ENCODE data around the gene PRDM16. TPM values are rescaled to one million over a fixed set of nuclear protein-coding genes. Genes with fewer than 3 reads are reported as not detected.

The PRDM16 gene
- total RNA-seq, 2 donors from 2014 or later, result 0.25 TPM; not detected in 1

GRCh38 chr1:3243304-3243703 lies 174.3 kb downstream of the PRDM16 start:
- DNase-seq (ENCODE audit: low spot score in 2 of 2) (no peak), ATAC-seq (no peak)
- H3K9me3 Mint-ChIP-seq, result no peaks in the 10 kb centered on the region
- H3K36me3 Mint-ChIP-seq, result no peaks in the 10 kb centered on the region
- no peak overlapping the region for H3K27ac Mint-ChIP-seq

GRCh38 chr1:3244025-3244926 lies 175.3 kb downstream of the PRDM16 start:
- H3K36me3 Mint-ChIP-seq, result no peaks in the 10 kb centered on the region
- no peak overlapping the region for H3K27ac Mint-ChIP-seq
- ATAC-seq (no peak), DNase-seq (ENCODE audit: low spot score in 2 of 2) (no peak)
- no peaks in the 10 kb centered on the region for H3K9me3 Mint-ChIP-seq

GRCh38 chr1:3244927-3245315 lies 175.9 kb downstream of the PRDM16 start:
- H3K27ac Mint-ChIP-seq, result no peak overlapping the region
- H3K9me3 Mint-ChIP-seq, result no peaks in the 10 kb centered on the region

GRCh38 chr1:3245344-3245743 lies 176.3 kb downstream of the PRDM16 start:
- Mint-ChIP-seq H3K36me3 (no peaks in the 10 kb centered on the region), H3K27ac (no peak overlapping the region), H3K9me3 (no peaks in the 10 kb centered on the region)
- DNase-seq (ENCODE audit: low spot score in 2 of 2) (no peak), ATAC-seq (no peak)

More at GRCh38 chr1:3244927-3245315, 175.9 kb downstream of the PRDM16 start:
- no peaks in the 10 kb centered on the region for H3K36me3 Mint-ChIP-seq
- ATAC-seq (no peak), DNase-seq (ENCODE audit: low spot score in 2 of 2) (no peak)

- H3K27ac Mint-ChIP-seq, result no peak overlapping the region
- DNase-seq (ENCODE audit: low spot score in 2 of 2) (no peak), ATAC-seq (no peak)
- H3K9me3 Mint-ChIP-seq, result no peaks in the 10 kb centered on the region
- no peaks in the 10 kb centered on the region for H3K36me3 Mint-ChIP-seq
These were observed 176.8 kb downstream of the PRDM16 start for GRCh38 chr1:3245768-3246167.

GRCh38 chr1:3246251-3246650 lies 177.2 kb downstream of the PRDM16 start:
- no peaks in the 10 kb centered on the region for H3K36me3 Mint-ChIP-seq
- H3K27ac Mint-ChIP-seq, result no peak overlapping the region
- no peaks in the 10 kb centered on the region for H3K9me3 Mint-ChIP-seq
- DNase-seq (ENCODE audit: low spot score in 2 of 2), result no peak
- no peak for ATAC-seq

GRCh38 chr1:3247521-3248121 lies 178.6 kb downstream of the PRDM16 start:
- H3K27ac Mint-ChIP-seq, result no peak overlapping the region
- H3K36me3 Mint-ChIP-seq, result no peaks in the 10 kb centered on the region
- DNase-seq (ENCODE audit: low spot score in 2 of 2) (no peak), ATAC-seq (no peak)
- H3K9me3 Mint-ChIP-seq, result no peaks in the 10 kb centered on the region

- DNase-seq (ENCODE audit: low spot score in 2 of 2), result no peak
These were observed 179.4 kb downstream of the PRDM16 start for GRCh38 chr1:3248155-3249141.

GRCh38 chr1:3249231-3249630 lies 180.2 kb downstream of the PRDM16 start:
- H3K36me3 Mint-ChIP-seq, result no peaks in the 10 kb centered on the region

More at GRCh38 chr1:3248155-3249141, 179.4 kb downstream of the PRDM16 start:
- no peak for ATAC-seq
- no peaks in the 10 kb centered on the region for H3K9me3 Mint-ChIP-seq
- H3K36me3 Mint-ChIP-seq, result no peaks in the 10 kb centered on the region
- H3K27ac Mint-ChIP-seq, result no peak overlapping the region

GRCh38 chr1:3249631-3250501 lies 180.9 kb downstream of the PRDM16 start:
- Mint-ChIP-seq H3K27ac (no peak overlapping the region), H3K36me3 (no peaks in the 10 kb centered on the region), H3K9me3 (no peaks in the 10 kb centered on the region)
- no peak for DNase-seq (ENCODE audit: low spot score in 2 of 2)
- ATAC-seq, result no peak

More at GRCh38 chr1:3249231-3249630, 180.2 kb downstream of the PRDM16 start:
- H3K27ac Mint-ChIP-seq, result no peak overlapping the region
- no peak for ATAC-seq
- no peaks in the 10 kb centered on the region for H3K9me3 Mint-ChIP-seq
- DNase-seq (ENCODE audit: low spot score in 2 of 2), result no peak

GRCh38 chr1:3250624-3251023 lies 181.6 kb downstream of the PRDM16 start:
- H3K36me3 Mint-ChIP-seq, result no peaks in the 10 kb centered on the region
- ATAC-seq (no peak), DNase-seq (ENCODE audit: low spot score in 2 of 2) (no peak)
- H3K27ac Mint-ChIP-seq, result no peak overlapping the region
- H3K9me3 Mint-ChIP-seq, result no peaks in the 10 kb centered on the region

GRCh38 chr1:3251099-3251806 lies 182.2 kb downstream of the PRDM16 start:
- no peaks in the 10 kb centered on the region for H3K36me3 Mint-ChIP-seq
- no peak overlapping the region for H3K27ac Mint-ChIP-seq
- DNase-seq (ENCODE audit: low spot score in 2 of 2), result no peak
- no peak for ATAC-seq
- no peaks in the 10 kb centered on the region for H3K9me3 Mint-ChIP-seq

- no peaks in the 10 kb centered on the region for H3K36me3 Mint-ChIP-seq
- no peaks in the 10 kb centered on the region for H3K9me3 Mint-ChIP-seq
- no peak overlapping the region for H3K27ac Mint-ChIP-seq
- DNase-seq (ENCODE audit: low spot score in 2 of 2) (no peak), ATAC-seq (no peak)
These were observed 182.9 kb downstream of the PRDM16 start for GRCh38 chr1:3251807-3252428.

- Mint-ChIP-seq H3K9me3 (peaks cover 5% of the 10 kb centered on the region in 2 donors), H3K36me3 (no peaks in the 10 kb centered on the region), H3K27ac (no peak overlapping the region)
- DNase-seq (ENCODE audit: low spot score in 2 of 2), result no peak
- ATAC-seq, result no peak
These were observed 186.7 kb downstream of the PRDM16 start for GRCh38 chr1:3255680-3256079.

GRCh38 chr1:3257788-3258187 lies 188.8 kb downstream of the PRDM16 start:
- Mint-ChIP-seq H3K9me3 (peaks cover 5 to 6% of the 10 kb centered on the region in 2 donors), H3K36me3 (no peaks in the 10 kb centered on the region), H3K27ac (no peak overlapping the region)
- DNase-seq (ENCODE audit: low spot score in 2 of 2) (no peak), ATAC-seq (no peak)

Data from activated naive CD4-positive, alpha-beta T cell treated with anti-CD3 and anti-CD28 coated beads, Interleukin-2, amount 50 U/mL, for 72 hours (primary cell).